ENCODE results near the gene ZFHX3. TPM values are rescaled to one million over a fixed set of nuclear protein-coding genes. Genes with fewer than 3 reads are reported as not detected.
A peak's percentile ranks its signal among the peaks of the same experiment; 100 is the strongest.

ZFHX3 gene, protein sequence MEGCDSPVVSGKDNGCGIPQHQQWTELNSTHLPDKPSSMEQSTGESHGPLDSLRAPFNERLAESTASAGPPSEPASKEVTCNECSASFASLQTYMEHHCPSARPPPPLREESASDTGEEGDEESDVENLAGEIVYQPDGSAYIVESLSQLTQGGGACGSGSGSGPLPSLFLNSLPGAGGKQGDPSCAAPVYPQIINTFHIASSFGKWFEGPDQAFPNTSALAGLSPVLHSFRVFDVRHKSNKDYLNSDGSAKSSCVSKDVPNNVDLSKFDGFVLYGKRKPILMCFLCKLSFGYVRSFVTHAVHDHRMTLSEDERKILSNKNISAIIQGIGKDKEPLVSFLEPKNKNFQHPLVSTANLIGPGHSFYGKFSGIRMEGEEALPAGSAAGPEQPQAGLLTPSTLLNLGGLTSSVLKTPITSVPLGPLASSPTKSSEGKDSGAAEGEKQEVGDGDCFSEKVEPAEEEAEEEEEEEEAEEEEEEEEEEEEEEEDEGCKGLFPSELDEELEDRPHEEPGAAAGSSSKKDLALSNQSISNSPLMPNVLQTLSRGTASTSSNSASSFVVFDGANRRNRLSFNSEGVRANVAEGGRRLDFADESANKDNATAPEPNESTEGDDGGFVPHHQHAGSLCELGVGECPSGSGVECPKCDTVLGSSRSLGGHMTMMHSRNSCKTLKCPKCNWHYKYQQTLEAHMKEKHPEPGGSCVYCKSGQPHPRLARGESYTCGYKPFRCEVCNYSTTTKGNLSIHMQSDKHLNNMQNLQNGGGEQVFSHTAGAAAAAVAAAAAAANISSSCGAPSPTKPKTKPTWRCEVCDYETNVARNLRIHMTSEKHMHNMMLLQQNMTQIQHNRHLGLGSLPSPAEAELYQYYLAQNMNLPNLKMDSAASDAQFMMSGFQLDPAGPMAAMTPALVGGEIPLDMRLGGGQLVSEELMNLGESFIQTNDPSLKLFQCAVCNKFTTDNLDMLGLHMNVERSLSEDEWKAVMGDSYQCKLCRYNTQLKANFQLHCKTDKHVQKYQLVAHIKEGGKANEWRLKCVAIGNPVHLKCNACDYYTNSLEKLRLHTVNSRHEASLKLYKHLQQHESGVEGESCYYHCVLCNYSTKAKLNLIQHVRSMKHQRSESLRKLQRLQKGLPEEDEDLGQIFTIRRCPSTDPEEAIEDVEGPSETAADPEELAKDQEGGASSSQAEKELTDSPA (N-terminal part only)
- total RNA-seq, result 1 to 10 TPM in 1 of 2 donors, under 1 TPM in 1; 0.79 to 2.2 TPM
- 9.3 TPM for polyA plus RNA-seq (2013, experiment 1 of 2)
- 10.4 TPM for polyA plus RNA-seq (2013, experiment 2 of 2)
- long read RNA-seq, experiment 1, result 0 reads
- long read RNA-seq, experiment 2, partial matches to known transcripts, result 3 of 11 reads
- long read RNA-seq, experiment 2, other reads (novel, unspliced or antisense), result 8 of 11 reads
- long read RNA-seq, experiment 3, partial matches to known transcripts, result 1 of 2 reads
- long read RNA-seq, experiment 3, other reads (novel, unspliced or antisense), result 1 of 2 reads
- long read RNA-seq, experiment 4, partial matches to known transcripts, result 0 of 1 reads
- long read RNA-seq, experiment 4, other reads (novel, unspliced or antisense), result 1 of 1 reads

DNA sequence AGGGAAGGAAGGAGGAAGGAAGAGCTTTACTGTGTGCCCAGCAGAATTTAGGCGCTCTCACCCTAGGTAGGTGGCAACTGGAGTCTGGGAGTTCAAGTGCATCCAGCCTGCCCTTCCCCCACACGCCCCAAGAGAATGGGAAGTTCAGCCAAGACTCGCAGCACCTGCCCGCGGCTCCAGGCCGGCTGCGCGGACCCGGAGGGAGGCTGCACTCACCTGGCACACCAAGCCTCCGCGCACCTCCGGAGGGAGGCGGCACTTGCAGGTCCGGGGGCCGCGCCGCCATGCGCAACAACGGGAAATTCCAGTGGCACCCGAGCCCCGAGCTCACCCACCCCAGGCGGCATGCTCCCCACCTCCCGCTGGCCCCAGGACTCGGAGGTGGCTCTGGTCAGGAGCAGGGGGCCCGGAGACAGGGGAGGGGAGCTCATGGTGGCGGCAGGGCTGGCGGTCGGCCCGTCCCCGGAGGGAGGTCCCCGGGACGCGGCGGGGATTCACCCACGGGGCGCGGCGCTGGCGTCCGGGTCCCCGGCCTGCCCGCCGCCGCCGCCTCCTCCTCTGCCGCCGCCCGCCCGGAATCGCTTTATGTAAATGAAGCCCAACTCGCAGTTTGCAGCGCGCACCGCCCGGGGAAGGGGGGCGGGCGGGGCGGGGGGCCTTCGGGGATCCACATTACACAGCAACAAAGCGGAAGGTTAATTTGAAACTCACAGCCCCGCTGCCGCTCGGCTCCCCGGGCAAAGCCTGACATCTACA lies at the start of gene ZFHX3:
TSS of gene ZFHX3 (minus strand) at position 593 of the 756 bp plus-strand sequence. CDS start 87,983 bp downstream, outside the sequence.
- peak; percentile 87 for DNase-seq
- no peak within 1 kb of the TSS for H3K27ac Mint-ChIP-seq
- Histone ChIP-seq H3K9me3 (ENCODE audit: control insufficient read depth, low read length) (no peaks in the 10 kb centered on the region), H3K4me1 (ENCODE audit: control insufficient read depth, insufficient read depth, low read length) (peaks cover 8% of the 10 kb centered on the region), H3K27me3 (ENCODE audit: control insufficient read depth, insufficient read depth, low read length, poor library complexity, severe bottlenecking) (peaks cover 97% of the 10 kb centered on the region), H3K27ac (ENCODE audit: low read depth, low read length) (peak within 1 kb of the TSS; percentile 72), H3K9ac (ENCODE audit: extremely low read depth, low read length, poor library complexity, severe bottlenecking) (no peak within 1 kb of the TSS), H3K4me3 (ENCODE audit: low read length) (peak within 1 kb of the TSS; percentile 74), H3K36me3 (ENCODE audit: control insufficient read depth, insufficient read depth, low read length) (no peaks in the 10 kb centered on the region)
- WGBS, 2 experiments (ENCODE audit: insufficient coverage in 1 of 2, insufficient read length in 1 of 2), result 0% methylated on average over 21 to 64 of the region's 64 CpGs
- no peaks in the 10 kb centered on the region for H3K36me3 Mint-ChIP-seq (ENCODE audit: low read depth)
- peak within 1 kb of the TSS; percentile 55 for H3K4me3 Mint-ChIP-seq
- TF ChIP-seq, protein P1, sequence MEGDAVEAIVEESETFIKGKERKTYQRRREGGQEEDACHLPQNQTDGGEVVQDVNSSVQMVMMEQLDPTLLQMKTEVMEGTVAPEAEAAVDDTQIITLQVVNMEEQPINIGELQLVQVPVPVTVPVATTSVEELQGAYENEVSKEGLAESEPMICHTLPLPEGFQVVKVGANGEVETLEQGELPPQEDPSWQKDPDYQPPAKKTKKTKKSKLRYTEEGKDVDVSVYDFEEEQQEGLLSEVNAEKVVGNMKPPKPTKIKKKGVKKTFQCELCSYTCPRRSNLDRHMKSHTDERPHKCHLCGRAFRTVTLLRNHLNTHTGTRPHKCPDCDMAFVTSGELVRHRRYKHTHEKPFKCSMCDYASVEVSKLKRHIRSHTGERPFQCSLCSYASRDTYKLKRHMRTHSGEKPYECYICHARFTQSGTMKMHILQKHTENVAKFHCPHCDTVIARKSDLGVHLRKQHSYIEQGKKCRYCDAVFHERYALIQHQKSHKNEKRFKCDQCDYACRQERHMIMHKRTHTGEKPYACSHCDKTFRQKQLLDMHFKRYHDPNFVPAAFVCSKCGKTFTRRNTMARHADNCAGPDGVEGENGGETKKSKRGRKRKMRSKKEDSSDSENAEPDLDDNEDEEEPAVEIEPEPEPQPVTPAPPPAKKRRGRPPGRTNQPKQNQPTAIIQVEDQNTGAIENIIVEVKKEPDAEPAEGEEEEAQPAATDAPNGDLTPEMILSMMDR (conservative IDR thresholded peaks at IDR 0.05), result no peak
- H3K27me3 Mint-ChIP-seq (ENCODE audit: insufficient read depth), result peaks cover 49% of the 10 kb centered on the region
- no peaks in the 10 kb centered on the region for H3K9me3 Mint-ChIP-seq
- H3K4me1 Mint-ChIP-seq, result peaks cover 24% of the 10 kb centered on the region

DNA sequence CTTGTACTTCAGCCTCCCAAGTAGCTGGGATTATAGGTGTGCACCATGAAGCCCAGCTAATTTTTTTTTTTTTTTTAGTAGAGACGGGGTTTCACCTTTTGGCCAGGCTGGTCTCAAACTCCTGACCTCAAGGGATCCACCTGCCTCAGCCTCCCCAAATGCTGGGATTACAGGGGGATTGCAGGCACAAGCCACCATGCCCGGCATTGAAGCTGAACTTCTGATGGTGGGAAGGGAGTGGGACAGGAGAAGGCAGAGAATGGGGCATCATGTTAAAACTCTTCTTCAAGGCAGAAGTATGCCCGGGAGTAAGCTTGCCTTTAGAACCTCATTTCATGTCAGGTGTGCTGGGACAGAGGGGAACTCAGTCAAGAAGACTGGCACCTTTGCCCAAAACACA lies 48.6 kb upstream of the ZFHX3 start:
- H3K27ac Mint-ChIP-seq, result no peak overlapping the region
- H3K9me3 Mint-ChIP-seq, result no peaks in the 10 kb centered on the region
- no peak overlapping the region for H3K27ac ChIP-seq (ENCODE audit: low read depth, low read length)
- no peaks in the 10 kb centered on the region for H3K4me1 ChIP-seq (ENCODE audit: control insufficient read depth, insufficient read depth, low read length)
- no peaks in the 10 kb centered on the region for H3K27me3 ChIP-seq (ENCODE audit: control insufficient read depth, insufficient read depth, low read length, poor library complexity, severe bottlenecking)
- no peak overlapping the region for H3K9ac ChIP-seq (ENCODE audit: extremely low read depth, low read length, poor library complexity, severe bottlenecking)
- H3K4me3 Mint-ChIP-seq, result no peak overlapping the region
- TF ChIP-seq, protein P1 (conservative IDR thresholded peaks at IDR 0.05), result no peak
- peaks cover 14% of the 10 kb centered on the region for H3K27me3 Mint-ChIP-seq (ENCODE audit: insufficient read depth)
- 89 to 94% methylated on average over 2 to 3 of the region's 3 CpGs for WGBS, 2 experiments (ENCODE audit: insufficient coverage in 1 of 2, insufficient read length in 1 of 2)
- DNase-seq, result no peak
- H3K36me3 Mint-ChIP-seq (ENCODE audit: low read depth), result no peaks in the 10 kb centered on the region
- H3K4me3 ChIP-seq (ENCODE audit: low read length), result no peak overlapping the region
- H3K36me3 ChIP-seq (ENCODE audit: control insufficient read depth, insufficient read depth, low read length), result no peaks in the 10 kb centered on the region
- H3K4me1 Mint-ChIP-seq, result no peaks in the 10 kb centered on the region
- no peaks in the 10 kb centered on the region for H3K9me3 ChIP-seq (ENCODE audit: control insufficient read depth, low read length)
